GM12892 (cell line): ENCODE results near the gene MGAM2.
"Not testable (repeated sequence)": the region's sequence is repeated elsewhere in the genome, so short reads cannot be mapped to it uniquely, and the experiment has no call there.

ENCODE experiments used
- DNase-seq: peaks from one replicate; pipeline ENCODE4 v3.0.0; 2011; ENCODE audit not compliant: insufficient read length
- FAIRE-seq: peaks from 2 replicates; lab custom pipeline; 2011; peaks lifted over from hg19 to GRCh38; lab: Jason Lieb, UNC
- POLR2A ChIP-seq: IDR thresholded peaks from 2 replicates; pipeline ENCODE4 v1.6.1; 2011; ENCODE audit warnings: low read depth, low read length, control low read depth
- POLR2AphosphoS5 ChIP-seq: IDR thresholded peaks from 2 replicates; pipeline ENCODE4 v1.6.1; 2011; ENCODE audit warnings: low read depth, low read length, control low read depth
- TAF1 ChIP-seq: IDR thresholded peaks from 2 replicates; pipeline ENCODE4 v1.6.1; 2011; ENCODE audit warnings: low read depth, mild to moderate bottlenecking, control low read depth, low read length, borderline replicate concordance

The MGAM2 gene

GRCh38 chr7:142100634-142101033 is 10.9 kb upstream of the MGAM2 start:
- TF ChIP-seq POLR2AphosphoS5: no peak
- TF ChIP-seq POLR2A: no peak
- TF ChIP-seq TAF1: no peak
- no peak for DNase-seq
- FAIRE-seq: no peak

GRCh38 chr7:142101794-142102193 is 9.7 kb upstream of the MGAM2 start:
- not testable (repeated sequence) for FAIRE-seq, DNase-seq

- TF ChIP-seq POLR2AphosphoS5 (no peak), POLR2A (no peak), TAF1 (no peak)
- no peak for FAIRE-seq
- DNase-seq: no peak
Measured at GRCh38 chr7:142104550-142105527, 6.7 kb upstream of the MGAM2 start.

GRCh38 chr7:142108728-142109505 is 2.6 kb upstream of the MGAM2 start:
- no peak for DNase-seq
- peak; percentile 5 for FAIRE-seq
- TF ChIP-seq TAF1: no peak
- TF ChIP-seq POLR2A: no peak
- TF ChIP-seq POLR2AphosphoS5: no peak

GRCh38 chr7:142110098-142110497 is 1.4 kb upstream of the MGAM2 start:
- TF ChIP-seq TAF1: no peak
- no peak for TF ChIP-seq POLR2AphosphoS5
- no peak for TF ChIP-seq POLR2A
- DNase-seq (no peak), FAIRE-seq (no peak)

- FAIRE-seq: no peak
- TF ChIP-seq POLR2AphosphoS5 (no peak), POLR2A (no peak), TAF1 (no peak)
- DNase-seq: no peak
Measured at GRCh38 chr7:142110638-142111037, 880 bp upstream of the MGAM2 start.

GRCh38 chr7:142112086-142112485 is 568 bp downstream of the MGAM2 start:
- FAIRE-seq (no peak), DNase-seq (no peak)
- TF ChIP-seq TAF1 (no peak), POLR2AphosphoS5 (no peak), POLR2A (no peak)

GRCh38 chr7:142114207-142114606 is 2.7 kb downstream of the MGAM2 start:
- FAIRE-seq (no peak), DNase-seq (no peak)
- TF ChIP-seq POLR2AphosphoS5 (no peak), TAF1 (no peak), POLR2A (no peak)

GRCh38 chr7:142120524-142120923 is 9.0 kb downstream of the MGAM2 start:
- DNase-seq: no peak
- TF ChIP-seq POLR2AphosphoS5 (no peak), POLR2A (no peak), TAF1 (no peak)
- no peak for FAIRE-seq

- TF ChIP-seq POLR2AphosphoS5 (no peak), POLR2A (no peak), TAF1 (no peak)
- DNase-seq: no peak
- FAIRE-seq: no peak
Measured at GRCh38 chr7:142123184-142123583, 11.7 kb downstream of the MGAM2 start.

GRCh38 chr7:142125256-142125955 is 13.9 kb downstream of the MGAM2 start:
- DNase-seq (no peak), FAIRE-seq (no peak)
- no peak for TF ChIP-seq TAF1
